Keratinocyte (primary cell): ENCODE results near the gene PTDSS2. TPM values are rescaled to one million over a fixed set of nuclear protein-coding genes. Genes with fewer than 3 reads are reported as not detected.

ENCODE experiments used
- DNase-seq: peaks from one replicate; pipeline ENCODE4 v3.0.0-alpha.2; 2011; ENCODE audit warnings: low read depth, missing footprints, low spot score
- FAIRE-seq: peaks from 2 replicates; lab custom pipeline; 2011; peaks lifted over from hg19 to GRCh38; lab: Jason Lieb, UNC
- H2AFZ ChIP-seq: 2 replicates; pipeline ENCODE4 v1.6.0; 2012; ENCODE audit warnings: low read length, control low read depth, inconsistent platforms; ENCODE audit not compliant: control insufficient read depth
- H3K27ac ChIP-seq: 2 replicates; pipeline ENCODE4 v1.5.1; 2011; ENCODE audit warnings: low read length; ENCODE audit not compliant: control insufficient read depth, insufficient read depth
- H3K27me3 ChIP-seq: 3 replicates; pipeline ENCODE4 v1.6.0; 2011; ENCODE audit warnings: low read length; ENCODE audit not compliant: control insufficient read depth, insufficient read depth; ENCODE audit errors: extremely low read depth
- H3K36me3 ChIP-seq, 2 experiments: 2 replicates in 1 of 2; 3 replicates in 1 of 2; pipeline ENCODE4 v1.5.1; 2011; ENCODE audit warnings: low read length in 2 of 2, mild to moderate bottlenecking in 1 of 2; ENCODE audit not compliant: control insufficient read depth in 2 of 2, insufficient read depth in 2 of 2; ENCODE audit errors: extremely low read depth in 1 of 2
- H3K4me1 ChIP-seq: 3 replicates; pipeline ENCODE4 v1.5.1; 2011; ENCODE audit warnings: low read length; ENCODE audit not compliant: control insufficient read depth, insufficient read depth; ENCODE audit errors: extremely low read depth
- H3K4me2 ChIP-seq: 3 replicates; pipeline ENCODE4 v1.6.0; 2011; ENCODE audit warnings: low read depth, low read length; ENCODE audit not compliant: control insufficient read depth, insufficient read depth; ENCODE audit errors: extremely low read depth
- H3K4me3 ChIP-seq, 3 experiments: fragments of 200-600 bp in 1 of 3; sonication (generic) in 1 of 3; 2 replicates in 2 of 3; 3 replicates in 1 of 3; pipeline ENCODE4 v1.5.1; 2011 to 2016; ENCODE audit warnings: low read length in 3 of 3, mild to moderate bottlenecking in 3 of 3, control low read depth in 2 of 3, inconsistent platforms in 1 of 3, low read depth in 1 of 3, mixed read lengths in 1 of 3, mixed run types in 1 of 3, moderate library complexity in 1 of 3; ENCODE audit not compliant: control insufficient read depth in 2 of 3, insufficient read depth in 2 of 3; ENCODE audit errors: extremely low read depth in 1 of 3
- H3K79me2 ChIP-seq: 2 replicates; pipeline ENCODE4 v1.6.0; 2012; ENCODE audit warnings: low read length; ENCODE audit not compliant: control insufficient read depth, insufficient read depth
- H3K9ac ChIP-seq: 3 replicates; pipeline ENCODE4 v1.6.0; 2011; ENCODE audit warnings: low read length; ENCODE audit not compliant: control insufficient read depth, insufficient read depth; ENCODE audit errors: extremely low read depth
- H3K9me1 ChIP-seq: 3 replicates; pipeline ENCODE4 v1.6.0; 2011; ENCODE audit warnings: low read length; ENCODE audit not compliant: control insufficient read depth, insufficient read depth; ENCODE audit errors: extremely low read depth
- H3K9me3 ChIP-seq: 2 replicates; pipeline ENCODE4 v1.5.1; 2012; ENCODE audit warnings: low read depth, low read length; ENCODE audit not compliant: control insufficient read depth
- H4K20me1 ChIP-seq: 3 replicates; pipeline ENCODE4 v1.6.0; 2011; ENCODE audit warnings: low read length; ENCODE audit not compliant: control insufficient read depth, insufficient read depth; ENCODE audit errors: extremely low read depth
- CTCF ChIP-seq, 3 experiments: IDR thresholded peaks in 1 of 3; conservative IDR thresholded peaks in 1 of 3; optimal IDR thresholded peaks in 1 of 3; 2 replicates in 2 of 3; 3 replicates in 1 of 3; pipeline versions ENCODE3 to v1.5.1; 2011; ENCODE audit warnings: low read length in 3 of 3, mild to moderate bottlenecking in 3 of 3, moderate library complexity in 2 of 3, control low read depth in 1 of 3, inconsistent platforms in 1 of 3; ENCODE audit not compliant: insufficient read depth in 2 of 3; ENCODE audit errors: extremely low read depth in 1 of 3
- EZH2 ChIP-seq: IDR thresholded peaks from one replicate; pipeline ENCODE4 v1.6.1; 2012; ENCODE audit warnings: inconsistent platforms, mild to moderate bottlenecking, low read length, moderate library complexity
- dilution Hi-C: fragments of 300-500 bp; cut with MboI; formaldehyde crosslinking; loops from one replicate; pipeline ENCODE4 v1.7.0; 2020; ENCODE audit warnings: low sequenced_read_pairs; ENCODE audit not compliant: extremely low pct_ligation_motif_present
- polyA plus RNA-seq, 5 experiments: library from polyadenylated mRNA; depleted of rRNA in 3 of 5; stranded (reverse) in 3 of 5; stranded (forward) in 1 of 5; unstranded in 1 of 5; fragments of >200 nt; gene quantifications; 1 replicate in 1 of 5; 2 replicates in 3 of 5; 3 replicates in 1 of 5; pipeline versions ENCODE4 v1.2.1 to v1.2.3, GENCODE V29; 2011 to 2012; ENCODE audit warnings: missing spikeins in 2 of 5, low read depth in 1 of 5, low replicate concordance in 1 of 5

Gene PTDSS2
- polyA plus RNA-seq, 1 donor (not counting 4 experiments of a cell fraction or from before 2014, with no cell fraction given): 21.6 TPM

- H3K79me2 ChIP-seq: peaks cover 18% of the 10 kb centered on the region
- H3K9ac ChIP-seq: no peak overlapping the region
- no peak overlapping the region for H3K4me2 ChIP-seq
- H4K20me1 ChIP-seq: no peaks in the 10 kb centered on the region
- no peak overlapping the region for H3K4me3 ChIP-seq
- DNase-seq (no peak), FAIRE-seq (no peak)
- H3K4me1 ChIP-seq: no peaks in the 10 kb centered on the region
- peaks cover 2 to 14% of the 10 kb centered on the region in 2 experiments for H3K36me3 ChIP-seq
- no peaks in the 10 kb centered on the region for H3K27me3 ChIP-seq
- H3K9me1 ChIP-seq: no peaks in the 10 kb centered on the region
- H2AFZ ChIP-seq: no peak overlapping the region
- no peaks in the 10 kb centered on the region for H3K9me3 ChIP-seq
- H3K27ac ChIP-seq: no peak overlapping the region
- no peak for TF ChIP-seq EZH2
- no peak for TF ChIP-seq CTCF (optimal IDR thresholded peaks at IDR 0.05 in 1 of 3, IDR thresholded peaks at IDR 0.05 in 1 of 3, conservative IDR thresholded peaks at IDR 0.05 in 1 of 3; ENCODE audit: extremely low read depth in 1 of 3, insufficient read depth in 2 of 3, low read length in 3 of 3)
- dilution Hi-C loops: no loop called here
Measured at GRCh38 chr11:479311-479710, 29.2 kb downstream of the PTDSS2 start.

DNA sequence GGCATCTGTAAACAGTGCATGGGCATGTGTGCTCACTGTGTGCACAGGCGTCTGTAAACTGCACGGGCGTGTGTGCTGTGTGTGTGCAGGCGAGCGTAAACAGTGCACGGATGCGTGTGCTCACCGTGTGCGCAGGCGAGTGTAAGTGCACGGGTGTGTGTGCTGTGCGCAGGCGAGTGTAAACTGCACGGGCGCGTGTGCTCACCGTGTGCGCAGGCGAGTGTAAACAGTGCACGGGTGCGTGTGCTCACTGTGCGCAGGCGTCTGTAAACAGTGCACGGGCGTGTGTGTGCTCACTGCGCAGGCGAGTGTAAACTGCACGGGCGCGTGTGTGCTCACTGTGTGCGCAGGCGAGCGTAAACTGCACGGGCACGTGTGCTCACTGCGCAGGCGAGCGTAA lies 34.5 kb downstream of the PTDSS2 start:
- H3K9me3 ChIP-seq: no peaks in the 10 kb centered on the region
- H3K79me2 ChIP-seq: peaks cover 12% of the 10 kb centered on the region
- H3K4me1 ChIP-seq: no peaks in the 10 kb centered on the region
- no peak overlapping the region for H3K9ac ChIP-seq
- no peak for DNase-seq
- no peak overlapping the region for H3K27ac ChIP-seq
- no peak for FAIRE-seq
- no peak overlapping the region for H2AFZ ChIP-seq
- dilution Hi-C loops: no loop called here
- H3K9me1 ChIP-seq: no peaks in the 10 kb centered on the region
- peaks cover 0 to 6% of the 10 kb centered on the region in 2 experiments for H3K36me3 ChIP-seq
- no peak for TF ChIP-seq CTCF (optimal IDR thresholded peaks at IDR 0.05 in 1 of 3, IDR thresholded peaks at IDR 0.05 in 1 of 3, conservative IDR thresholded peaks at IDR 0.05 in 1 of 3; ENCODE audit: extremely low read depth in 1 of 3, insufficient read depth in 2 of 3, low read length in 3 of 3)
- no peak for TF ChIP-seq EZH2
- H3K4me3 ChIP-seq: no peak overlapping the region
- H3K4me2 ChIP-seq: no peak overlapping the region
- no peaks in the 10 kb centered on the region for H3K27me3 ChIP-seq
- peaks cover 2% of the 10 kb centered on the region for H4K20me1 ChIP-seq
